Measurements from ENCODE around the gene GATAD2A. TPM values are rescaled to one million over a fixed set of nuclear protein-coding genes. Genes with fewer than 3 reads are reported as not detected.
A peak's percentile ranks its signal among the peaks of the same experiment; 100 is the strongest.

The GATAD2A gene
- total and polyA plus RNA-seq, 7 donors: 18.5 to 138 (median 30.2) TPM

- H3K27me3 ChIP-seq: peaks cover 0 to 23% (median 12%) of the 10 kb centered on the region in 3 donors
- intact Hi-C loops (cut with DNase I): loop anchor here (1.0 kb wide), 1 partner anchor 21 kb away; no protein-coding TSS in a partner anchor
- DNase-seq: no peak
- TF ChIP-seq POLR2A (IDR thresholded peaks at IDR 0.05) (no peak), POLR2AphosphoS5 (IDR thresholded peaks at IDR 0.05) (no peak), EP300 (IDR thresholded peaks at IDR 0.05) (no peak), CTCF (IDR thresholded peaks at IDR 0.05) (no peak)
- no peak overlapping the region for H3K4me3 ChIP-seq
- no peaks in the 10 kb centered on the region for H3K36me3 ChIP-seq
- H3K4me1 ChIP-seq: no peaks in the 10 kb centered on the region
- 88 to 90% methylated on average over 10 of the region's 10 CpGs for WGBS, 2 donors
- H3K9me3 ChIP-seq: no peaks in the 10 kb centered on the region
- H3K27ac ChIP-seq: no peak overlapping the region
These were observed 148.2 kb downstream of the GATAD2A start for GRCh38 chr19:19553670-19554069.

GRCh38 chr19:19554074-19555023 is 148.9 kb downstream of the GATAD2A start:
- 66 to 70% methylated on average over 34 of the region's 34 CpGs for WGBS, 2 donors
- intact Hi-C loops (cut with DNase I): loop anchor here (1.0 kb wide), 1 partner anchor 22 kb away; no protein-coding TSS in a partner anchor
- Histone ChIP-seq H3K4me1 (no peaks in the 10 kb centered on the region), H3K36me3 (no peaks in the 10 kb centered on the region), H3K4me3 (no peak overlapping the region), H3K9me3 (no peaks in the 10 kb centered on the region), H3K27ac (no peak overlapping the region), H3K27me3 (peaks cover 0 to 17% (median 5%) of the 10 kb centered on the region in 3 donors)
- no peak for DNase-seq
- TF ChIP-seq EP300 (IDR thresholded peaks at IDR 0.05) (no peak), CTCF (IDR thresholded peaks at IDR 0.05) (peak in 3 of 4 experiments; percentile 16 to 73 (median 33))

DNA sequence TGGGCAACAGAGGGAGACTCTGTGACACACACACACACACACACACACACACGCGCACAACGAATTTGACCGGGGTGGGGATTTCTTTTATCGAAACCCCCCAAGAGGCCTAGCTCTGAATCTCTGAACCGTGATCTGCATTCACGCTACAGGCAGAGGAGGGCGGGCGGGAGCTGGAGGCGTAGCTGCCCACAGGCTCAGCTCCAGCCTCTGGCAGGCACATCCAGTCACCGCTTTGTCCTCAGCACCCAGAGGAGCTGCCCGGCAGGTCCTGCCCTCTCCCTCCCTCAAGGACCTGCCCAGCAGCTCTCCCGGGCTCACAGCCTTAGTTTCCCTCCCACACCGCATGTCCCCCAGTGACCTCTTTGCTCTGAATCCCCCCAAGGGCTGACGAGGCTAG is 152.6 kb downstream of the GATAD2A start:
- no peaks in the 10 kb centered on the region for H3K4me1 ChIP-seq
- TF ChIP-seq POLR2AphosphoS5 (IDR thresholded peaks at IDR 0.05) (no peak), EP300 (IDR thresholded peaks at IDR 0.05) (no peak), CTCF (IDR thresholded peaks at IDR 0.05) (no peak), POLR2A (IDR thresholded peaks at IDR 0.05) (no peak)
- intact Hi-C loops (cut with DNase I): no loop called here
- H3K4me3 ChIP-seq: no peak overlapping the region
- no peaks in the 10 kb centered on the region for H3K27me3 ChIP-seq
- no peak overlapping the region for H3K27ac ChIP-seq
- no peaks in the 10 kb centered on the region for H3K9me3 ChIP-seq
- H3K36me3 ChIP-seq: no peaks in the 10 kb centered on the region
- DNase-seq: no peak
- WGBS, 2 donors: 80 to 84% methylated on average over 15 of the region's 15 CpGs

Small RNAs within 50 kb of the gene (small RNA-seq; reads per million reads assigned to genes)
- gene MIR640: 0 reads per million in 3 donors

Other genes with a start within 250 kb of the GATAD2A start
- gene MEF2B, start 235.4 kb upstream of the GATAD2A start, total RNA-seq: not detected
- gene MEF2B, start 235.4 kb upstream of the GATAD2A start, polyA plus RNA-seq: 1 to 10 TPM in 1 of 3 donors, not detected in 2; 2.2 TPM
- gene BORCS8, start 213.5 kb upstream of the GATAD2A start, total RNA-seq: 10 to 100 TPM in 3 of 4 donors, 1 to 10 TPM in 1; 9.3 to 16.9 (median 11.9) TPM
- gene BORCS8, start 213.5 kb upstream of the GATAD2A start, polyA plus RNA-seq: 10 to 100 TPM; 30.6 to 39.3 (median 37.8) TPM
- gene RFXANK, start 213.4 kb upstream of the GATAD2A start, total RNA-seq: 10 to 100 TPM; 34.2 to 56.1 (median 54.9) TPM
- 10 to 100 TPM; 78.6 to 91.7 (median 87.1) TPM for gene RFXANK, start 213.4 kb upstream of the GATAD2A start, polyA plus RNA-seq
- gene NR2C2AP, start 202.3 kb upstream of the GATAD2A start, total RNA-seq: 10 to 100 TPM; 11.1 to 23.4 (median 14.7) TPM
- 10 to 100 TPM in 2 of 3 donors, 1 to 10 TPM in 1; 8.3 to 25.3 (median 11.4) TPM for gene NR2C2AP, start 202.3 kb upstream of the GATAD2A start, polyA plus RNA-seq
- gene NCAN, start 193.7 kb upstream of the GATAD2A start, total RNA-seq: under 1 TPM in 1 of 4 donors, not detected in 3; under 0.01 TPM
- gene NCAN, start 193.7 kb upstream of the GATAD2A start, polyA plus RNA-seq: under 1 TPM in 2 of 3 donors, not detected in 1; under 0.01 to 0.09 TPM
- gene TM6SF2, start 132.4 kb upstream of the GATAD2A start, total RNA-seq: 1 to 10 TPM in 2 of 4 donors, not detected in 2; 1.1 TPM
- 1 to 10 TPM; 1.6 to 5.4 (median 3.0) TPM for gene TM6SF2, start 132.4 kb upstream of the GATAD2A start, polyA plus RNA-seq
- gene SUGP1, start 85.2 kb upstream of the GATAD2A start, total RNA-seq: 10 to 100 TPM; 28.8 to 51.0 (median 36.8) TPM
- 10 to 100 TPM; 21.0 to 36.7 (median 29.6) TPM for gene SUGP1, start 85.2 kb upstream of the GATAD2A start, polyA plus RNA-seq
- 10 to 100 TPM; 31.0 to 94.4 (median 44.3) TPM for gene MAU2, start 84.8 kb upstream of the GATAD2A start, total RNA-seq
- 10 to 100 TPM in 2 of 3 donors, 1 to 10 TPM in 1; 7.8 to 33.3 (median 10.2) TPM for gene MAU2, start 84.8 kb upstream of the GATAD2A start, polyA plus RNA-seq
- gene TSSK6, start 109.9 kb downstream of the GATAD2A start, total RNA-seq: 1 to 10 TPM; 1.2 to 3.3 (median 1.5) TPM
- 1 to 10 TPM; 1.2 to 3.0 (median 2.4) TPM for gene TSSK6, start 109.9 kb downstream of the GATAD2A start, polyA plus RNA-seq
- 100 to 1,000 TPM in 1 of 4 donors, 10 to 100 TPM in 3; 31.3 to 110 (median 55.4) TPM for gene NDUFA13, start 110.5 kb downstream of the GATAD2A start, total RNA-seq
- 100 to 1,000 TPM; 239 to 339 (median 283) TPM for gene NDUFA13, start 110.5 kb downstream of the GATAD2A start, polyA plus RNA-seq
- 1 to 10 TPM in 3 of 4 donors, under 1 TPM in 1; 0.71 to 3.1 (median 1.9) TPM for gene YJEFN3, start 123.2 kb downstream of the GATAD2A start, total RNA-seq
- gene YJEFN3, start 123.2 kb downstream of the GATAD2A start, polyA plus RNA-seq: 10 to 100 TPM in 1 of 3 donors, not detected in 2; 14.4 TPM
- under 1 TPM in 1 of 4 donors, not detected in 3; 0.16 TPM for gene CILP2, start 132.6 kb downstream of the GATAD2A start, total RNA-seq
- gene CILP2, start 132.6 kb downstream of the GATAD2A start, polyA plus RNA-seq: under 1 TPM in 1 of 3 donors, not detected in 2; 0.29 TPM
- gene PBX4, start 213.0 kb downstream of the GATAD2A start, total RNA-seq: under 1 TPM in 1 of 4 donors, not detected in 3; 0.49 TPM
- 1 to 10 TPM; 1.4 to 6.1 (median 2.4) TPM for gene PBX4, start 213.0 kb downstream of the GATAD2A start, polyA plus RNA-seq
- gene LPAR2, start 222.5 kb downstream of the GATAD2A start, total RNA-seq: 1 to 10 TPM in 2 of 4 donors, under 1 TPM in 2; 0.33 to 4.2 (median 1.2) TPM
- 10 to 100 TPM in 1 of 3 donors, 1 to 10 TPM in 2; 3.6 to 19.9 (median 6.0) TPM for gene LPAR2, start 222.5 kb downstream of the GATAD2A start, polyA plus RNA-seq
- 1 to 10 TPM; 5.0 to 9.1 (median 6.4) TPM for gene GMIP, start 238.0 kb downstream of the GATAD2A start, total RNA-seq
- gene GMIP, start 238.0 kb downstream of the GATAD2A start, polyA plus RNA-seq: 10 to 100 TPM; 13.2 to 37.0 (median 19.0) TPM

Measured in sigmoid colon (tissue), 7 donors.